Peyer's patch (tissue), 4 donors: ENCODE data around the gene PHYHIPL. TPM values are rescaled to one million over a fixed set of nuclear protein-coding genes. Genes with fewer than 3 reads are reported as not detected.
A peak's percentile ranks its signal among the peaks of the same experiment; 100 is the strongest.

Experiments
- DNase-seq, 3 donors: peaks; one replicate each; pipeline ENCODE4 v3.0.0-alpha.2; 2017 to 2019
- H3K27ac ChIP-seq, 4 donors: fragments of 200-600 bp; sonication (generic); one replicate each; pipeline ENCODE4 v1.5.1; 2016 to 2019
- H3K27me3 ChIP-seq, 2 donors: fragments of 200-600 bp; sonication (generic); one replicate each; pipeline ENCODE4 v1.5.1; 2019
- H3K36me3 ChIP-seq, 3 donors: fragments of 200-600 bp; sonication (generic); one replicate each; pipeline ENCODE4 v1.5.1; 2016 to 2019
- H3K4me1 ChIP-seq, 4 donors: fragments of 200-600 bp; sonication (generic); one replicate each; pipeline ENCODE4 v1.5.1; 2016 to 2019
- H3K4me3 ChIP-seq, 4 donors: fragments of 200-600 bp; sonication (generic); 1 replicate in 3 of 4; 2 replicates in 1 of 4; pipeline ENCODE4 v1.5.1; 2016 to 2019; ENCODE audit warnings: mild to moderate bottlenecking in 1 of 4
- H3K9me3 ChIP-seq, 4 donors: fragments of 200-600 bp; sonication (generic); one replicate each; pipeline ENCODE4 v1.5.1; 2016 to 2019; ENCODE audit warnings: mild to moderate bottlenecking in 1 of 4
- POLR2A ChIP-seq, 2 donors: fragments of 450-650 bp; IDR thresholded peaks; one replicate each; pipeline ENCODE4 v1.5.1; 2017; ENCODE audit warnings: antibody characterized with exemption in 2 of 2, mild to moderate bottlenecking in 2 of 2, moderate library complexity in 2 of 2
- total RNA-seq, 4 donors: library from RNA; depleted of rRNA; stranded (reverse); fragments of >200 nt; gene quantifications; one replicate each; pipeline ENCODE4 v1.1.0, GENCODE V29; 2016
- TF ChIP-seq, protein P1 (sequence below), 6 experiments: fragments of 450-650 bp in 4 of 6; fragments of 200-600 bp in 2 of 6; sonication (generic) in 1 of 6; IDR thresholded peaks; one replicate each; pipeline ENCODE4 v1.5.1; 2017 to 2019; ENCODE audit warnings: antibody characterized with exemption in 6 of 6, mild to moderate bottlenecking in 3 of 6, moderate library complexity in 1 of 6

Gene PHYHIPL
- total RNA-seq, 4 donors from 2014 or later, result 2.5 to 12.3 (median 10.8) TPM

DNA sequence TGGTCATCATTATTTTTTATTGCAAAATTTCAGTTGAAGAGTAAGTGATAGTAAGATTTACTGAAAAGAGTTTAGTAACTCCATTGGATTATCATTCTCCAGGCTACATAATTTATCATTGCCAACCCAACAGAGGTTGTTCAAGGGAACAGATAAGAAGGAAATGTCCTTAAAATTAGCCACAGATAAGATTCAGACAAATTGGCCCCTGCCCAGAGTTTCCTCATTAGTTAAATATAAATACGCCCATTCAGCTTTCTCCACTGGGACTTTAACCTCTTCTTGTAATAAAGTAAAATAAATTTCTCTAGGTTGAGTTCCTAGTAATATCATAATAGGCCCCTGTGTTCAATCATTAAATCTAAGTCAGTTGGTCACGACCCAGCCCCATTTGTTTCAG lies 27.7 kb upstream of the PHYHIPL start:
- Histone ChIP-seq H3K4me3 (no peak overlapping the region), H3K36me3 (no peaks in the 10 kb centered on the region), H3K9me3 (no peaks in the 10 kb centered on the region), H3K27ac (no peak overlapping the region), H3K4me1 (peaks cover 0 to 4% (median 0%) of the 10 kb centered on the region in 4 donors), H3K27me3 (no peaks in the 10 kb centered on the region)
- peak in 1 of 3 donors; percentile 60 for DNase-seq
- TF ChIP-seq POLR2A (IDR thresholded peaks at IDR 0.05), result no peak
- TF ChIP-seq, protein P1, sequence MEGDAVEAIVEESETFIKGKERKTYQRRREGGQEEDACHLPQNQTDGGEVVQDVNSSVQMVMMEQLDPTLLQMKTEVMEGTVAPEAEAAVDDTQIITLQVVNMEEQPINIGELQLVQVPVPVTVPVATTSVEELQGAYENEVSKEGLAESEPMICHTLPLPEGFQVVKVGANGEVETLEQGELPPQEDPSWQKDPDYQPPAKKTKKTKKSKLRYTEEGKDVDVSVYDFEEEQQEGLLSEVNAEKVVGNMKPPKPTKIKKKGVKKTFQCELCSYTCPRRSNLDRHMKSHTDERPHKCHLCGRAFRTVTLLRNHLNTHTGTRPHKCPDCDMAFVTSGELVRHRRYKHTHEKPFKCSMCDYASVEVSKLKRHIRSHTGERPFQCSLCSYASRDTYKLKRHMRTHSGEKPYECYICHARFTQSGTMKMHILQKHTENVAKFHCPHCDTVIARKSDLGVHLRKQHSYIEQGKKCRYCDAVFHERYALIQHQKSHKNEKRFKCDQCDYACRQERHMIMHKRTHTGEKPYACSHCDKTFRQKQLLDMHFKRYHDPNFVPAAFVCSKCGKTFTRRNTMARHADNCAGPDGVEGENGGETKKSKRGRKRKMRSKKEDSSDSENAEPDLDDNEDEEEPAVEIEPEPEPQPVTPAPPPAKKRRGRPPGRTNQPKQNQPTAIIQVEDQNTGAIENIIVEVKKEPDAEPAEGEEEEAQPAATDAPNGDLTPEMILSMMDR (IDR thresholded peaks at IDR 0.05), result no peak

DNA sequence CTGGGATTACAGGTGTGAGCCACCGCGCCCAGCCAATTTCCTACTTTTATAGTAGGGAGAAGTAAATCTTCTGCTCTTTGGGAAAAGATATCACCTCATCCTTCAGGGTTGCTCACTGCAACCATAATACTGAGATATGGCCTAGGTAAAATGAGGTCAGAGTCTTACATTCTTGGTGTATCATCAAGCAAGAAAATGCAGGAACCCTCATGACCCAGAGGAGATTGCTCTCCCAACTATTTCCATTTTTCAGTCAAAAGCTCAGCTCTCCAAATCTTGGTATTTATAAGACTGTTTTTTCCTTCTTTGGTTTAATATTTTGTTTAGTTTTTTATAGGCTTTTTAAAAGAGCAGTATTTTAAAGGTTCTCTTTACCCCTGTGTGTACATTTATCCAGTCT lies 20.9 kb upstream of the PHYHIPL start:
- Histone ChIP-seq H3K4me3 (no peak overlapping the region), H3K4me1 (no peaks in the 10 kb centered on the region), H3K36me3 (no peaks in the 10 kb centered on the region), H3K27ac (no peak overlapping the region), H3K27me3 (no peaks in the 10 kb centered on the region), H3K9me3 (no peaks in the 10 kb centered on the region)
- no peak for TF ChIP-seq POLR2A (IDR thresholded peaks at IDR 0.05)
- TF ChIP-seq, protein P1 (IDR thresholded peaks at IDR 0.05), result no peak
- no peak for DNase-seq

DNA sequence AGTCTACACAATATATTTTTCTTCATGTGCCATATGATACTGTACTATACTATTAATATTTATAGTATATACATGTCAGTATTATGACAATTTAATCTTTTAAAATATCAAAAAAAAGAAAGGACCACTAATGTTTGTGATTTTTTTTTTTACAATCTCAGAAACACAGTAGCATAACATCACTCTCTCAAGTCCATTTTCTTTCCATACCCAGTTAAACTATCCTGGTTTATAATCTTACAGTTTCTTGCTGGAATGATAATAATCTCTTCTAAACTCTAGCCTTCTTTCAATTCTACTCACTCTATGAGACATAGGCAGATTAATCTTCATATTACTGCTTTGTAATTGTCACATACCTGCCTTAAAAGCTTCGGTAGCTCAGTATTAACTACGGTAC lies 8.9 kb upstream of the PHYHIPL start:
- TF ChIP-seq, protein P1 (IDR thresholded peaks at IDR 0.05), result no peak
- TF ChIP-seq POLR2A (IDR thresholded peaks at IDR 0.05), result no peak
- Histone ChIP-seq H3K9me3 (no peaks in the 10 kb centered on the region), H3K4me3 (no peak overlapping the region), H3K36me3 (no peaks in the 10 kb centered on the region), H3K27me3 (no peaks in the 10 kb centered on the region), H3K27ac (no peak overlapping the region), H3K4me1 (no peaks in the 10 kb centered on the region)
- no peak for DNase-seq

DNA sequence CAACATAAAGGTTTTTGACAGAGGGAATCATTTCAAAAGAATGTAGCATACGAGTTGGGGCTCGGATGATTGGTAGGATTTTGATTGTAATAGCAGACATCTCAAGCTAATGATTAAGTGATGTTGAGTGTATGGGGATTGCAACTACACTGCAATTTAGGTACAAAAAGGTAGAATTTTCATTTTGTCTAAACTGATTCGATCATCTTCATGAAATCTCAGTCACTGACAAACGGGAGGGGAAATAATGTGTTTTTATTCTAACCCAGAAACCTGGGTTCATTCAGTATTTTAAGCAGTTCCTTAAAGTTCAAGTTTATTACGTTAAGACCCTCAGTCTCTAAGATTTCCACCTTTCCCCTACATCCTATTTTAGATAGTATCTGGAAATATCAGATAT lies 3.9 kb upstream of the PHYHIPL start:
- TF ChIP-seq, protein P1 (IDR thresholded peaks at IDR 0.05), result no peak
- TF ChIP-seq POLR2A (IDR thresholded peaks at IDR 0.05), result no peak
- Histone ChIP-seq H3K36me3 (no peaks in the 10 kb centered on the region), H3K4me1 (no peaks in the 10 kb centered on the region), H3K27ac (no peak overlapping the region), H3K4me3 (no peak overlapping the region), H3K27me3 (no peaks in the 10 kb centered on the region), H3K9me3 (no peaks in the 10 kb centered on the region)
- no peak for DNase-seq

DNA sequence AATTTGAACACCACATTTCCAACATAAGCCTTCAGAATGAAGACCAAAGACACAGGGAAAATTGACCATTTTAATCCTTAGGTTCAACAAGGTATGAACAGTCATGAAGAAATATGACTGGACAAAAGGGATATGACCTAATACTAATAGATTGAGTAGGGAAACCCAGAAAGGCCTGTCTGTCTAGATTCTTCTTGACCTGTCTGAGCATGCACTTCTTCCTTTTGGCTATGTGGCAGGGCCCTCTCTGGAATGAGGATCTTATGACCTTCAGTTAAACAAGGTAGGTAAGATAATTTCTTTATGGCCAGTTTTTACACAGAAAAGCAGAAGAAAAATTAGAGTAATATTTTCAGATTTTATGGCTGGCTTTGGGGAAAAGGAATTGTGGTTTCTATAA lies 3.0 kb upstream of the PHYHIPL start:
- no peaks in the 10 kb centered on the region for H3K27me3 ChIP-seq
- TF ChIP-seq POLR2A (IDR thresholded peaks at IDR 0.05), result no peak
- TF ChIP-seq, protein P1 (IDR thresholded peaks at IDR 0.05), result no peak
- no peaks in the 10 kb centered on the region for H3K4me1 ChIP-seq
- H3K27ac ChIP-seq, result no peak overlapping the region
- H3K4me3 ChIP-seq, result no peak overlapping the region
- no peak for DNase-seq
- H3K36me3 ChIP-seq, result no peaks in the 10 kb centered on the region
- no peaks in the 10 kb centered on the region for H3K9me3 ChIP-seq
